ENCODE data around the gene TBX2.

DNA sequence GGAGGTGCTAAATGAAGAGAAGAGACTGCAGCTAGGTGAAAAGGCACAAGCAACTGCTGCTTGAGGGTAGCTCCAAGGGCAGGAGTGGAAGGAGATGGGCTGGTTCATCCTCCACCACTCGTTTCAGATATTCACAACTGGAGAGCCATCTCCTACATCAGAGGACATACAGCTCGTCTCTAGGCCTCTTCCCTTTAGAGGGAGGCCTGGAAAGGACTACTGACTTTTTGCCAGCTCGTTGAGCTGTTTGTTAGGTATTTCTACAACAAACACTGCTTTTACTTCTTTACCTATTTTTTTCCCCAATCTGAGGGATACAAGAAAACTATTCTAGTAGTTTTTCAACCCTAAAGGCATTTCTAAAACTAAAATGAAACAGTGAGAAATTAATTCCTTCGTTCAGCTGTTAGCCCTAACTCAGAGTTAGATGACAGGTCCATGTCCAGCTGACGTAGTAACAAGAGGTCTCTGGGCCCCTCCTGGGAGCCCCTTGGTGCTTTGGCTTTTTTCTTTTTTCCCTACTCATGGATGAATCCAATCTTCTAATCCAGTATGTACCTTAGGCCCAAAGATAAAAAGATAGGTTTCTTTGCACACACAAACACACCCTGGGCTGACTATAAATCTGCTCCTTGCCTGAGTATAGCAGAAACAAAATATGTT is 47.8 kb upstream of the TBX2 start:
- no peak for TF ChIP-seq CTCF (optimal IDR thresholded peaks at IDR 0.05 in 1 of 3, IDR thresholded peaks at IDR 0.05 in 1 of 3, conservative IDR thresholded peaks at IDR 0.05 in 1 of 3; ENCODE audit: extremely low read depth in 1 of 3, insufficient read depth in 2 of 3, low read length in 3 of 3)
- TF ChIP-seq EZH2 (IDR thresholded peaks at IDR 0.05; ENCODE audit: low read length) = no peak

All from keratinocyte (primary cell).